ENCODE data around the gene TTLL11. TPM values are rescaled to one million over a fixed set of nuclear protein-coding genes. Genes with fewer than 3 reads are reported as not detected.

Gene TTLL11
- total and polyA plus RNA-seq, 2 experiments from 2014 or later, result 5.1 to 6.3 TPM

GRCh38 chr9:121876658-121877271, 216.3 kb downstream of the TTLL11 start:
- Histone ChIP-seq H3K27ac (no peak overlapping the region), H3K4me1 (ENCODE audit: insufficient read depth) (peaks cover 15% of the 10 kb centered on the region), H3K4me3 (no peak overlapping the region), H4K20me1 (ENCODE audit: insufficient read depth) (no peaks in the 10 kb centered on the region), H3K4me2 (ENCODE audit: unreplicated experiment) (no peak overlapping the region), H3K79me2 (ENCODE audit: insufficient read depth) (no peaks in the 10 kb centered on the region), H3K36me3 (ENCODE audit: low read depth) (no peaks in the 10 kb centered on the region), H3K9me3 (ENCODE audit: low read depth) (no peaks in the 10 kb centered on the region), H3K9me2 (ENCODE audit: insufficient read depth) (no peaks in the 10 kb centered on the region), H3F3A (ENCODE audit: insufficient read depth) (peaks cover 22% of the 10 kb centered on the region), H3K27me3 (replicated peaks; ENCODE audit: insufficient read depth) (no peaks in the 10 kb centered on the region), H3K9ac (no peak overlapping the region), H2AFZ (no peak overlapping the region)
- 59 to 66% methylated on average over 13 of the region's 13 CpGs for WGBS, 2 experiments (ENCODE audit: low coverage in 1 of 2, low lambda C conversion rate in 2 of 2, missing lambda C conversion rate in 2 of 2)
- TF ChIP-seq EZH2 (IDR thresholded peaks at IDR 0.05; ENCODE audit: insufficient read depth, poor library complexity, severe bottlenecking) (no peak), EZH2phosphoT487 (IDR thresholded peaks at IDR 0.05; ENCODE audit: insufficient read depth, low read depth) (no peak)
- in situ Hi-C loops (cut with MboI), result no loop called here
- DNase-seq, result peak; percentile 95

GRCh38 chr9:121876255-121876654, 216.9 kb downstream of the TTLL11 start:
- in situ Hi-C loops (cut with MboI), result no loop called here

GRCh38 chr9:121874524-121874923, 218.6 kb downstream of the TTLL11 start:
- in situ Hi-C loops (cut with MboI), result no loop called here
- no peaks in the 10 kb centered on the region for H4K20me1 ChIP-seq (ENCODE audit: insufficient read depth)
- no peak for DNase-seq
- no peak overlapping the region for H3K9ac ChIP-seq
- no peak overlapping the region for H3K4me3 ChIP-seq
- no peaks in the 10 kb centered on the region for H3K36me3 ChIP-seq (ENCODE audit: low read depth)
- no peaks in the 10 kb centered on the region for H3K9me3 ChIP-seq (ENCODE audit: low read depth)
- H3K4me1 ChIP-seq (ENCODE audit: insufficient read depth), result peaks cover 24% of the 10 kb centered on the region
- no peaks in the 10 kb centered on the region for H3K27me3 ChIP-seq (replicated peaks; ENCODE audit: insufficient read depth)
- H2AFZ ChIP-seq, result no peak overlapping the region
- no peak overlapping the region for H3K27ac ChIP-seq
- WGBS, 2 experiments (ENCODE audit: low coverage in 1 of 2, low lambda C conversion rate in 2 of 2, missing lambda C conversion rate in 2 of 2), result 96 to 99% methylated on average over 6 of the region's 6 CpGs
- H3K79me2 ChIP-seq (ENCODE audit: insufficient read depth), result no peaks in the 10 kb centered on the region
- H3K4me2 ChIP-seq (ENCODE audit: unreplicated experiment), result no peak overlapping the region
- no peaks in the 10 kb centered on the region for H3K9me2 ChIP-seq (ENCODE audit: insufficient read depth)
- H3F3A ChIP-seq (ENCODE audit: insufficient read depth), result peaks cover 22% of the 10 kb centered on the region
- no peak for TF ChIP-seq EZH2phosphoT487 (IDR thresholded peaks at IDR 0.05; ENCODE audit: insufficient read depth, low read depth)
- no peak for TF ChIP-seq EZH2 (IDR thresholded peaks at IDR 0.05; ENCODE audit: insufficient read depth, poor library complexity, severe bottlenecking)

More at GRCh38 chr9:121876255-121876654, 216.9 kb downstream of the TTLL11 start:
- no peak overlapping the region for H3K4me3 ChIP-seq
- peak; percentile 30 for DNase-seq
- H3K27ac ChIP-seq, result no peak overlapping the region
- H3K9ac ChIP-seq, result no peak overlapping the region
- peaks cover 20% of the 10 kb centered on the region for H3K4me1 ChIP-seq (ENCODE audit: insufficient read depth)
- no peaks in the 10 kb centered on the region for H3K36me3 ChIP-seq (ENCODE audit: low read depth)
- no peaks in the 10 kb centered on the region for H3K9me2 ChIP-seq (ENCODE audit: insufficient read depth)
- H3K27me3 ChIP-seq (replicated peaks; ENCODE audit: insufficient read depth), result no peaks in the 10 kb centered on the region
- no peak overlapping the region for H2AFZ ChIP-seq
- peak overlapping the region; percentile 9 for H3K4me2 ChIP-seq (ENCODE audit: unreplicated experiment)
- no peaks in the 10 kb centered on the region for H3K9me3 ChIP-seq (ENCODE audit: low read depth)
- H3K79me2 ChIP-seq (ENCODE audit: insufficient read depth), result no peaks in the 10 kb centered on the region
- H3F3A ChIP-seq (ENCODE audit: insufficient read depth), result peaks cover 22% of the 10 kb centered on the region
- H4K20me1 ChIP-seq (ENCODE audit: insufficient read depth), result no peaks in the 10 kb centered on the region
- no peak for TF ChIP-seq EZH2phosphoT487 (IDR thresholded peaks at IDR 0.05; ENCODE audit: insufficient read depth, low read depth)
- no peak for TF ChIP-seq EZH2 (IDR thresholded peaks at IDR 0.05; ENCODE audit: insufficient read depth, poor library complexity, severe bottlenecking)
- 50 to 57% methylated on average over 2 of the region's 2 CpGs for WGBS, 2 experiments (ENCODE audit: low coverage in 1 of 2, low lambda C conversion rate in 2 of 2, missing lambda C conversion rate in 2 of 2)

GRCh38 chr9:121871431-121872025, 221.6 kb downstream of the TTLL11 start:
- no peak overlapping the region for H3K4me2 ChIP-seq (ENCODE audit: unreplicated experiment)
- no peak for TF ChIP-seq EZH2 (IDR thresholded peaks at IDR 0.05; ENCODE audit: insufficient read depth, poor library complexity, severe bottlenecking)
- no peak for TF ChIP-seq EZH2phosphoT487 (IDR thresholded peaks at IDR 0.05; ENCODE audit: insufficient read depth, low read depth)
- no peaks in the 10 kb centered on the region for H3K9me2 ChIP-seq (ENCODE audit: insufficient read depth)
- H3F3A ChIP-seq (ENCODE audit: insufficient read depth), result peaks cover 14% of the 10 kb centered on the region
- H3K79me2 ChIP-seq (ENCODE audit: insufficient read depth), result no peaks in the 10 kb centered on the region
- H3K27ac ChIP-seq, result no peak overlapping the region
- H3K4me1 ChIP-seq (ENCODE audit: insufficient read depth), result peaks cover 19% of the 10 kb centered on the region
- H3K4me3 ChIP-seq, result no peak overlapping the region
- H3K36me3 ChIP-seq (ENCODE audit: low read depth), result no peaks in the 10 kb centered on the region
- in situ Hi-C loops (cut with MboI), result no loop called here
- DNase-seq, result peak; percentile 85
- 55 to 66% methylated on average over 6 to 8 of the region's 8 CpGs for WGBS, 2 experiments (ENCODE audit: low coverage in 1 of 2, low lambda C conversion rate in 2 of 2, missing lambda C conversion rate in 2 of 2)
- H3K9ac ChIP-seq, result no peak overlapping the region
- H3K9me3 ChIP-seq (ENCODE audit: low read depth), result no peaks in the 10 kb centered on the region
- no peak overlapping the region for H2AFZ ChIP-seq
- no peaks in the 10 kb centered on the region for H3K27me3 ChIP-seq (replicated peaks; ENCODE audit: insufficient read depth)
- H4K20me1 ChIP-seq (ENCODE audit: insufficient read depth), result no peaks in the 10 kb centered on the region
